ENCODE results near the gene GSTT4. TPM values are rescaled to one million over a fixed set of nuclear protein-coding genes. Genes with fewer than 3 reads are reported as not detected.

The GSTT4 gene
- total and polyA plus RNA-seq, 11 donors = not detected

DNA sequence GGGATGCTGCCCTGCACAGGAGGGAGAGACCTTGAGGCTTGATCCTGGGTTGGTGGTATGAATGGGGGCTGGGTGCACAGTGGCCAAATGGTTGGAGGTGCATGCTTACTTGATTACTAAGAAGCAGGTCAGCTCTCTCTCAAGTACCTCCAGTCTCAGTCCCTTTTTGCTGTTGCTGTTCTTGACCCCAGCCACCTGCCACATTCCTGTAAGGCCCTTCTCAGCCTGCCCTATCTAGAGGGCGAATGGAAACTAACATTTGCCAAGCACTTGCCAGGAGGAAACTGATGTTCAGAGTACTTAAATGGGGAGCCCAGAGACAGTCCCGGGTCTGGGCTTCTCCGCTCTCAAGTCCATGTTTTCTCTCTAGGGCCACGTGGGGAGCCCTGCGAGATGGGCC, 45.8 kb upstream of the GSTT4 start:
- TF ChIP-seq, protein P1, sequence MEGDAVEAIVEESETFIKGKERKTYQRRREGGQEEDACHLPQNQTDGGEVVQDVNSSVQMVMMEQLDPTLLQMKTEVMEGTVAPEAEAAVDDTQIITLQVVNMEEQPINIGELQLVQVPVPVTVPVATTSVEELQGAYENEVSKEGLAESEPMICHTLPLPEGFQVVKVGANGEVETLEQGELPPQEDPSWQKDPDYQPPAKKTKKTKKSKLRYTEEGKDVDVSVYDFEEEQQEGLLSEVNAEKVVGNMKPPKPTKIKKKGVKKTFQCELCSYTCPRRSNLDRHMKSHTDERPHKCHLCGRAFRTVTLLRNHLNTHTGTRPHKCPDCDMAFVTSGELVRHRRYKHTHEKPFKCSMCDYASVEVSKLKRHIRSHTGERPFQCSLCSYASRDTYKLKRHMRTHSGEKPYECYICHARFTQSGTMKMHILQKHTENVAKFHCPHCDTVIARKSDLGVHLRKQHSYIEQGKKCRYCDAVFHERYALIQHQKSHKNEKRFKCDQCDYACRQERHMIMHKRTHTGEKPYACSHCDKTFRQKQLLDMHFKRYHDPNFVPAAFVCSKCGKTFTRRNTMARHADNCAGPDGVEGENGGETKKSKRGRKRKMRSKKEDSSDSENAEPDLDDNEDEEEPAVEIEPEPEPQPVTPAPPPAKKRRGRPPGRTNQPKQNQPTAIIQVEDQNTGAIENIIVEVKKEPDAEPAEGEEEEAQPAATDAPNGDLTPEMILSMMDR (IDR thresholded peaks at IDR 0.05) = no peak
- TF ChIP-seq POLR2A (IDR thresholded peaks at IDR 0.05) = no peak
- peak overlapping the region in 2 of 12 donors; percentile 13 to 75 for H3K27ac ChIP-seq

GRCh38 chr22:24049978-24050377, 44.7 kb upstream of the GSTT4 start:
- intact Hi-C loops (cut with DNase I) = no loop called here
- TF ChIP-seq, protein P1 (IDR thresholded peaks at IDR 0.05) = no peak
- TF ChIP-seq POLR2A (IDR thresholded peaks at IDR 0.05) = no peak
- Histone ChIP-seq H3K27me3 (no peaks in the 10 kb centered on the region), H3K27ac (peak overlapping the region in 3 of 12 donors; percentile 6 to 55 (median 20)), H3K4me1 (peaks cover 0 to 26% (median 2%) of the 10 kb centered on the region in 12 donors), H3K36me3 (peaks cover 0 to 94% (median 79%) of the 10 kb centered on the region in 9 donors), H3K9me3 (no peaks in the 10 kb centered on the region), H3K4me3 (no peak overlapping the region)
- DNase-seq = no peak
- no peak for ATAC-seq
- WGBS, 4 donors = 86 to 91% (median 91%) methylated on average over 2 of the region's 2 CpGs

More for the DNA sequence above, 45.8 kb upstream of the GSTT4 start:
- DNase-seq = no peak
- Histone ChIP-seq H3K36me3 (peaks cover 0 to 94% (median 79%) of the 10 kb centered on the region in 9 donors), H3K4me3 (no peak overlapping the region), H3K9me3 (no peaks in the 10 kb centered on the region), H3K27me3 (no peaks in the 10 kb centered on the region), H3K4me1 (peaks cover 0 to 31% (median 2%) of the 10 kb centered on the region in 12 donors)
- WGBS, 4 donors = 63 to 87% (median 79%) methylated on average over 5 of the region's 5 CpGs
- intact Hi-C loops (cut with DNase I) = no loop called here
- peak in 1 of 4 donors; percentile 33 for ATAC-seq

DNA sequence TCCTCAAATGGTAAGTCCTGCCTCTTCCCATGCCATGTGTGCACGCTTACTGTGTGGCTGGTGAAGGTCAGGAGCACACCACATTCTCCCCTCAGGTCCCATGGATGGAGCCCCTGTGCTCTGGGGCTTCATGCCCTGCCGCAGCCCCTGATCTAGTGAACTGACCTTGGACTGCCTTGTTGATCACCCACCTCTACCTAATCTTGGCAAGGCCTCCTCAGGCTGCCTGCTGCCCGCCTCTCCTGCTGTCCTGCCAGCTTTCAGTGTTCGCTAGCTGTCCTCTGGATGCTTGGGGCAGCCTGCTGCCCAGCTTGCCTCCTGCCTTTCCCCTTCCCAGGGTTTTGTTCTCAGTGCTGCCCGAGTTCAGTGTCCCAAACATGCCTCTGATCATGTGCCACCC, 44.0 kb upstream of the GSTT4 start:
- intact Hi-C loops (cut with DNase I) = no loop called here
- Histone ChIP-seq H3K4me1 (peaks cover 0 to 25% (median 2%) of the 10 kb centered on the region in 12 donors), H3K27me3 (no peaks in the 10 kb centered on the region), H3K27ac (peak overlapping the region in 5 of 12 donors; percentile 6 to 55 (median 21)), H3K36me3 (peaks cover 0 to 92% (median 76%) of the 10 kb centered on the region in 9 donors), H3K9me3 (no peaks in the 10 kb centered on the region), H3K4me3 (no peak overlapping the region)
- TF ChIP-seq, protein P1 (IDR thresholded peaks at IDR 0.05) = no peak
- TF ChIP-seq POLR2A (IDR thresholded peaks at IDR 0.05) = no peak
- ATAC-seq (peak; percentile 48 to 73 (median 58)), DNase-seq (no peak)
- WGBS, 4 donors = 75 to 85% (median 80%) methylated on average over 4 to 5 of the region's 5 CpGs

DNA sequence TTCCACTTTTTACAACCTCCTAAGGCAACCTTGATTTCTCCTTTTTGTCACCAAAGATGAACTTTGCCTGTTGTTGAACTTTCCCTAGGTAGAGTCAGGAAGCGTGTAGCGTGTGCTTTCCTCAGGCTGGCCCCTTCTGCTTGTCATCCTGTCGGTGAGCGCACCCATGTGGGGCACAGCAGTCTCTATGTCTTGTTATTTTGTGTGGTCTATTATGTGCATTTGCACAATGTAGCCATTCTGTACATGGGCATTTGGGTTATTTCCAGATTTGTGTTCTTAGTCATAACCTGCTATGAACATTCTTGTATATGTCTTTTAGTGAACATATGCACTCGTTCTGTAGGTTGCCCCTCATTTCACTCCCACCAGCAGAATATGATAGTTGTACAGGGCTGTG, 40.8 kb upstream of the GSTT4 start:
- ATAC-seq (no peak), DNase-seq (no peak)
- WGBS, 4 donors = 85 to 93% (median 92%) methylated on average over 5 of the region's 5 CpGs
- Histone ChIP-seq H3K27me3 (no peaks in the 10 kb centered on the region), H3K36me3 (peaks cover 0 to 93% (median 79%) of the 10 kb centered on the region in 9 donors), H3K4me1 (peaks cover 0 to 16% (median 2%) of the 10 kb centered on the region in 12 donors), H3K4me3 (no peak overlapping the region), H3K27ac (no peak overlapping the region), H3K9me3 (no peaks in the 10 kb centered on the region)
- TF ChIP-seq, protein P1 (IDR thresholded peaks at IDR 0.05) = no peak
- TF ChIP-seq POLR2A (IDR thresholded peaks at IDR 0.05) = no peak
- intact Hi-C loops (cut with DNase I) = no loop called here
